ENCODE measurements around the gene C2.
"Not testable (repeated sequence)": the region's sequence is repeated elsewhere in the genome, so short reads cannot be mapped to it uniquely, and the experiment has no call there.

Gene C2

DNA sequence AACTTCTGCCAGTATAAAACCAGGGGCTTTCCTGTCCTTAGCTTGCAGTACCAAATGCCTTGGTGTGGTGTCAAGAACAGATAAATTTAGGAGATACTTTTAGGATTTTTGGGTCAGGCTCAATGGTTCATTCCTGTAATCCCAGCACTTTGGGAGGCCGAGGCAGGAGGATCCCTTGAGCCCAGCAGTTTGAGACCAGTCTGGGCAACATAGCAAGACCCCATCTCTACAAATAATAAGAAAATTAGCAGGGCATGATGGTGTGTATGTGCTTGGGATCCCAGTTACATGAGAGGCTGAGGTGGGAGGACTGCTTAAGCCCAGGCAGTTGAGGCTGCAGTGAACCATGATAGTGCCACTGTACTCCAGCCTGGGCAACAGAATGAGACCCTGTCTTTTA lies 22.5 kb upstream of the C2 start:
- H3K36me3 ChIP-seq (replicated peaks): no peaks in the 10 kb centered on the region
- in situ Hi-C loops (cut with MboI; ENCODE audit: low sequenced_read_pairs): loop anchor here (5.0 kb wide), 1 partner anchor 47 kb away; no protein-coding TSS in a partner anchor
- H3K27me3 ChIP-seq (ENCODE audit: low read depth): no peaks in the 10 kb centered on the region
- H3K4me3 ChIP-seq: no peak overlapping the region
- DNase-seq (ENCODE audit: low spot score in 2 of 2): no peak
- no peaks in the 10 kb centered on the region for H3K4me1 ChIP-seq
- H3K9me3 ChIP-seq: no peaks in the 10 kb centered on the region

- in situ Hi-C loops (cut with MboI; ENCODE audit: low sequenced_read_pairs): loop anchor here (5.0 kb wide), 1 partner anchor 46 kb away; no protein-coding TSS in a partner anchor
- Histone ChIP-seq H3K36me3 (replicated peaks) (no peaks in the 10 kb centered on the region), H3K27me3 (ENCODE audit: low read depth) (no peaks in the 10 kb centered on the region), H3K9me3 (no peaks in the 10 kb centered on the region), H3K4me3 (no peak overlapping the region), H3K4me1 (no peaks in the 10 kb centered on the region)
- DNase-seq (ENCODE audit: low spot score in 2 of 2): no peak
Measured at GRCh38 chr6:31906122-31906521, 21.4 kb upstream of the C2 start.

GRCh38 chr6:31906727-31907126 lies 20.8 kb upstream of the C2 start:
- not testable (repeated sequence) for DNase-seq (ENCODE audit: low spot score in 2 of 2); H3K27me3 ChIP-seq (ENCODE audit: low read depth); H3K36me3 ChIP-seq (replicated peaks); H3K4me1 ChIP-seq; H3K9me3 ChIP-seq; H3K4me3 ChIP-seq
- in situ Hi-C loops (cut with MboI; ENCODE audit: low sequenced_read_pairs): loop anchor here (5.0 kb wide), 1 partner anchor 46 kb away; no protein-coding TSS in a partner anchor

- in situ Hi-C loops (cut with MboI; ENCODE audit: low sequenced_read_pairs): loop anchor here (5.0 kb wide), 1 partner anchor 45 kb away; no protein-coding TSS in a partner anchor
- no peaks in the 10 kb centered on the region for H3K36me3 ChIP-seq (replicated peaks)
- H3K9me3 ChIP-seq: no peaks in the 10 kb centered on the region
- no peak overlapping the region for H3K4me3 ChIP-seq
- H3K27me3 ChIP-seq (ENCODE audit: low read depth): no peaks in the 10 kb centered on the region
- no peak for DNase-seq (ENCODE audit: low spot score in 2 of 2)
- no peaks in the 10 kb centered on the region for H3K4me1 ChIP-seq
Measured at GRCh38 chr6:31907158-31907813, 20.2 kb upstream of the C2 start.

- not testable (repeated sequence) for DNase-seq (ENCODE audit: low spot score in 2 of 2); H3K9me3 ChIP-seq; H3K36me3 ChIP-seq (replicated peaks); H3K4me3 ChIP-seq; H3K4me1 ChIP-seq; H3K27me3 ChIP-seq (ENCODE audit: low read depth)
- in situ Hi-C loops (cut with MboI; ENCODE audit: low sequenced_read_pairs): loop anchor here (5.0 kb wide), 1 partner anchor 44 kb away; no protein-coding TSS in a partner anchor
Measured at GRCh38 chr6:31908255-31908654, 19.3 kb upstream of the C2 start.

- no peaks in the 10 kb centered on the region for H3K27me3 ChIP-seq (ENCODE audit: low read depth)
- DNase-seq (ENCODE audit: low spot score in 2 of 2): no peak
Measured at GRCh38 chr6:31908791-31909190, 18.7 kb upstream of the C2 start.

DNA sequence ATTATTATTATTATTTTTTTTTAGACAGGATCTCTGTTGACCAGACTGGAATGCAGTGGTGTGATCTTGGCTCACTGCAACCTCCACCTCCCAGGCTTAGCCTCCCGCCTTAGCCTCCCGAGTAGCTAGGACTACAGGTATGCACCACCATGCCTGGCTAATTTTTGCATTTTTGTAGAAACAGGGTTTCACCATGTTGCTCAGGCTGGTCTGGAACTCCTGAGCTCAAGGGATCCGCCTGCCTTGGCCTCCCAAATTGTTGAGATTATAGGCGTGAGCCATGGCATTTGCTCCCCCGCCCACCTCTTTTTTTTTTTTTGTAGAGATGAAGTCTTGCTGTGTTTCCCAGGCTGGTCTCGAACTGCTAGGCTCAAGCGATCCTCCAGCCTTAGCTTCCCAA lies 18.2 kb upstream of the C2 start:
- not testable (repeated sequence) for H3K4me1 ChIP-seq; H3K27me3 ChIP-seq (ENCODE audit: low read depth); H3K36me3 ChIP-seq (replicated peaks); H3K9me3 ChIP-seq; DNase-seq (ENCODE audit: low spot score in 2 of 2); H3K4me3 ChIP-seq
- in situ Hi-C loops (cut with MboI; ENCODE audit: low sequenced_read_pairs): loop anchor here (5.0 kb wide), 1 partner anchor 43 kb away; no protein-coding TSS in a partner anchor

More at GRCh38 chr6:31908791-31909190, 18.7 kb upstream of the C2 start:
- H3K36me3 ChIP-seq (replicated peaks): no peaks in the 10 kb centered on the region
- H3K4me1 ChIP-seq: no peaks in the 10 kb centered on the region
- H3K4me3 ChIP-seq: no peak overlapping the region
- in situ Hi-C loops (cut with MboI; ENCODE audit: low sequenced_read_pairs): loop anchor here (5.0 kb wide), 1 partner anchor 44 kb away; no protein-coding TSS in a partner anchor
- H3K9me3 ChIP-seq: no peaks in the 10 kb centered on the region

DNA sequence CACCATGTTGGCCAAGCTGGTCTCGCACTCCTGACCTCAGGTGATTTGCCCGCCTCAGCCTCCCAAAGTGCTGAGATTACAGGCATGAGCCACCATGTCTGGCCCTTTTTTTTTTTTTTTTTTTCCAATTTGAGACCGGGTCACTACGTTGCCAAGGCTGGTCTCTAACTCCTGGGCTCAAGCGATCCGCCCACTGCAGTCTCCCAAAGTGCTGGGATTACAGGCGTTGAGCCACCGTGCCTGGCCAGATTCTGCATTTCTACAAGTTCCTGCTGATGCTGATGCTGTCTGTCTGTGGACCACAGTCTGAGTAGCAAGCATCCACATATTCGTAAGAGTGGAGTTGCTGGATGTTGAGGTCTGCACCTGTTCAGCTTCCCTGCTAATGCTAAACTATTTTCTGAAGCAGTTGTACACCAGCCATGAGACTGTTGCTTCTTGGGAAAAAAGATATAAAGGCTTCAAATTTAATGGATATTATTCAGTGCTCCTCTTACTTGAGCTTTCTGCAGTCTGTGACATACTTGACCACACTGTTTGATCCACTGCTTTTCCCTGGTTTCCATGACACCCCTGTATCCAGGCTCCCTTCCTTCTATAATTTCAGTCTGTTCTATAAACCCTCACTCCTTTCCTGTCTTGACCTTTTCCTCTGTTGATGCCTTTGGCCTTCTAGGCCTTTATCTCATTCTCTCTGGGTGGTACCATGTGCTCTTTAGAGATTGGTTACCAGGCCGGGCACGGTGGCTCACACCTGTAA lies 15.5 kb upstream of the C2 start:
- Histone ChIP-seq H3K36me3 (replicated peaks) (no peaks in the 10 kb centered on the region), H3K9me3 (no peaks in the 10 kb centered on the region), H3K4me3 (no peak overlapping the region), H3K4me1 (no peaks in the 10 kb centered on the region), H3K27me3 (ENCODE audit: low read depth) (no peaks in the 10 kb centered on the region)
- DNase-seq (ENCODE audit: low spot score in 2 of 2): no peak
- in situ Hi-C loops (cut with MboI; ENCODE audit: low sequenced_read_pairs): no loop called here

DNA sequence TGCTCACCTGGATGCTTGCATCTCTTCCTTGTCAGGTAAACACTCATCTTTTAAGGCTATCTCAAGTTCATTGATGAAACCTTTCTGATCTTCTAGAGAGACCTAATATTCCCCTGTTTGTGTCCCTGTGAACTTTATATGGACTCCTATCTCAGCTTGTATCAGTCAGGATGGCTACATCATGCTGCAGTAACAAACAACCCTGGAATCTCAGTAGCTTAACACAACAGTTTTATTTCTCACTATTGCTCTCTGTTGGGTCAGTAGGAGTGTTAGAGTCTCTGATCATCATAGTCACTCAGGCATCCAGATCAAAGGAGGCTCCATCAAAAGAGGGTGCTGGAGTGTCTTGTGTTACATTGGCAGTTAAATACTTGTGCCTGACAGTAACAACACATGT lies 12.2 kb upstream of the C2 start:
- in situ Hi-C loops (cut with MboI; ENCODE audit: low sequenced_read_pairs): no loop called here

GRCh38 chr6:31915756-31916155 lies 11.8 kb upstream of the C2 start:
- no peaks in the 10 kb centered on the region for H3K27me3 ChIP-seq (ENCODE audit: low read depth)
- in situ Hi-C loops (cut with MboI; ENCODE audit: low sequenced_read_pairs): no loop called here
- no peaks in the 10 kb centered on the region for H3K36me3 ChIP-seq (replicated peaks)
- no peaks in the 10 kb centered on the region for H3K9me3 ChIP-seq
- no peaks in the 10 kb centered on the region for H3K4me1 ChIP-seq
- H3K4me3 ChIP-seq: no peak overlapping the region
- no peak for DNase-seq (ENCODE audit: low spot score in 2 of 2)

More for the DNA sequence above, 12.2 kb upstream of the C2 start:
- no peaks in the 10 kb centered on the region for H3K27me3 ChIP-seq (ENCODE audit: low read depth)
- H3K9me3 ChIP-seq: no peaks in the 10 kb centered on the region
- no peaks in the 10 kb centered on the region for H3K4me1 ChIP-seq
- no peaks in the 10 kb centered on the region for H3K36me3 ChIP-seq (replicated peaks)
- H3K4me3 ChIP-seq: no peak overlapping the region
- DNase-seq (ENCODE audit: low spot score in 2 of 2): no peak

DNA sequence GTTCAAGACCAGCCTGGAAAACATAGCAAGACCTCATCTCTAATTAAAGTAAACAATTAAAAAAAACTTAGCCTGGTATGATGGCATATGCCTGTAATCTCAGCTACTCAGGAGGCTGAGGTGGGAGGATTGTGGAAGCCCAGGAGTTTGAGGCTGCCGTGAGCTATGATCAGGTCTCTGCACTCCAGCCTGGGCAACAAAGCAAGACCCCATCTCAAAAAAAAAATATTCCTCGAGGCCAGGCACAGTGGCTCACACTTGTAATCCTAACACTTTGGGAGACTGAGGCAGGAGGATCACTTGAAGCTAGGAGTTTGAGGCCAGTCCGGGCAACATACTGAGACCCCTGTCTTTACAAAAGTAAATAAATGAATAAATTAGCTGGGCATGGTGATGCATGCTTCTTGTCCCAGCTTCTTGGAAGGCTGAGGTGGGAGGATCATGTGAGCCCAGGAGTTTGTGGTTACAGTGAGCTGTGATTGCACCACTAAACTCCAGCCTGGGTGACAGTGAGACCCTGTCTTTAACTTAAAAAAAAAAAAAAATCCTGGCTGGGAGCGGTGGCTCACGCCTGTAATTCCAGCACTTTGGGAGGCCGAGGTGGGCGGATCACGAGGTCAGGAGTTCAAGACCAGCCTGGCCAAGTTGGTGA lies 9.3 kb upstream of the C2 start:
- H3K4me1 ChIP-seq: no peaks in the 10 kb centered on the region

GRCh38 chr6:31919624-31920303 lies 7.8 kb upstream of the C2 start:
- Histone ChIP-seq H3K4me3 (no peak overlapping the region), H3K27me3 (ENCODE audit: low read depth) (no peaks in the 10 kb centered on the region), H3K4me1 (no peaks in the 10 kb centered on the region), H3K36me3 (replicated peaks) (no peaks in the 10 kb centered on the region), H3K9me3 (no peaks in the 10 kb centered on the region)
- in situ Hi-C loops (cut with MboI; ENCODE audit: low sequenced_read_pairs): no loop called here
- DNase-seq (ENCODE audit: low spot score in 2 of 2): no peak

More for the DNA sequence above, 9.3 kb upstream of the C2 start:
- Histone ChIP-seq H3K36me3 (replicated peaks) (no peaks in the 10 kb centered on the region), H3K27me3 (ENCODE audit: low read depth) (no peaks in the 10 kb centered on the region), H3K9me3 (no peaks in the 10 kb centered on the region), H3K4me3 (no peak overlapping the region)
- in situ Hi-C loops (cut with MboI; ENCODE audit: low sequenced_read_pairs): no loop called here
- no peak for DNase-seq (ENCODE audit: low spot score in 2 of 2)

DNA sequence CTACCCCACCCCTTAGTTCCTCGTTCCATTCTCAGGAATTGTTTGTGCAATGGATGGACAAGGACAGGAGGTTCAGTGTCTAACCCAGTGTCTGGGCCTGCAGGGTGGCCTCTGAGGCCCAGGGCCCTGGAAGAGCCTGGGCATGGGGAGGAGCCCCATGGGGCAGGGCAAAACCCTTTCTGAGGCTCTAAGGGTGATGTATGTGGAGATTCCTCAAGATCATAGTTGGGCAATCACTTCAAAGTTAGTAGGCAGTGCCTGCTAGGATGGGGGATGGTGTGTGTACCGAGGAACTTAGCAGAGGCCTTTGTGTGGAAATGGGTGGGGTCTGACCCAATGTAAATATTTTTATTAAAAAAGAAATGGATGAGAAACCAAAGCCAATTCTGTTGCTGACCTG lies 6.7 kb upstream of the C2 start:
- DNase-seq (ENCODE audit: low spot score in 2 of 2): no peak
- Histone ChIP-seq H3K4me3 (no peak overlapping the region), H3K27me3 (ENCODE audit: low read depth) (no peaks in the 10 kb centered on the region), H3K36me3 (replicated peaks) (no peaks in the 10 kb centered on the region), H3K4me1 (no peaks in the 10 kb centered on the region), H3K9me3 (no peaks in the 10 kb centered on the region)
- in situ Hi-C loops (cut with MboI; ENCODE audit: low sequenced_read_pairs): no loop called here
